Measurements from ENCODE around the gene PARP11. TPM values are rescaled to one million over a fixed set of nuclear protein-coding genes. Genes with fewer than 3 reads are reported as not detected.

The PARP11 gene
- total RNA-seq, 1 donor: 5.6 TPM

DNA sequence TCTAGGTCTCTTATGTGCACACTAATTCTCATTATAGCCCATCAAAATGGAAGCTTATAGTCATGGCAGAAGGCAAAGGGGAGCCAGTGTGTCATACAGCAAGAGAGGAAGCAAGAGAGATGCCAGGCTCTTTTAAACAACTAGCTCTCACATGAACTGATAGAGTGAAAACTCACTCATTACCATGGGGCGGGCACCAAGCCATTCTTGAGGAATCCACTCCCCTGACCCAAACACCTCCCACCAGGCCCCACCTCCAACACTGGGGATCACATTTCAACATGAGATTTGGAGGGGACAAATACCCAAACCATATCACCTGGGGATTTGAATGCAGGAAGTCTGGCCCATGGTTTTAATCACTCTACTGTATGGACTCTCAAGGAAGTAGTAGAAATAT, 83.4 kb downstream of the PARP11 start:
- no peak for TF ChIP-seq CTCF (IDR thresholded peaks at IDR 0.05; ENCODE audit: insufficient read depth, low read length)
- no peak overlapping the region for H3K4me3 ChIP-seq (ENCODE audit: low read depth, low read length)
- no peak for DNase-seq (ENCODE audit: low read depth)

GRCh38 chr12:3777206-3777809, 95.9 kb downstream of the PARP11 start:
- peak; percentile 65 for DNase-seq (ENCODE audit: low read depth)
- peak; percentile 81 for TF ChIP-seq CTCF (IDR thresholded peaks at IDR 0.05; ENCODE audit: insufficient read depth, low read length)
- H3K4me3 ChIP-seq (ENCODE audit: low read depth, low read length): no peak overlapping the region

- DNase-seq (ENCODE audit: low read depth): no peak
- no peak for TF ChIP-seq CTCF (IDR thresholded peaks at IDR 0.05; ENCODE audit: insufficient read depth, low read length)
- H3K4me3 ChIP-seq (ENCODE audit: low read depth, low read length): no peak overlapping the region
Observed at GRCh38 chr12:3775385-3776035, 97.7 kb downstream of the PARP11 start.

GRCh38 chr12:3772380-3772779, 100.8 kb downstream of the PARP11 start:
- DNase-seq (ENCODE audit: low read depth): no peak
- no peak for TF ChIP-seq CTCF (IDR thresholded peaks at IDR 0.05; ENCODE audit: insufficient read depth, low read length)
- no peak overlapping the region for H3K4me3 ChIP-seq (ENCODE audit: low read depth, low read length)

DNA sequence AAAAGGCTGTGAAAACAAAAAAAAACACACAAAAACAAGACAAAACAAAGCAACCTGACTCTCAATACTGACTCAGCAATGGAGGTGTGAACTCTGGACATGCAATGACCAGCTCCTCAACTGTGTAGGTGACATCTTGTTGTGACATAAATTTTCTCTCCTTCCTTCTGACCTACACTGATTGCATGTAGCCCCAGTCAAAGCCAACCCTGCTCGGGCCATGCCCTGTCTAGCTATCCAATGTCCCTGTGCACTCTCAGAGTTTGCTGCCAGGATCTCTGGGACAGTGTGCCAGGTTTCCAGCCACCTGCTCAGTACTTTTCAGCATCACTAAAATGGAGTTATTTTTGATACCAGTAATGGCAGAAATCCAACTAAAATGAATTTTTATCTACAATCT, 101.3 kb downstream of the PARP11 start:
- DNase-seq (ENCODE audit: low read depth): no peak
- no peak overlapping the region for H3K4me3 ChIP-seq (ENCODE audit: low read depth, low read length)
- TF ChIP-seq CTCF (IDR thresholded peaks at IDR 0.05; ENCODE audit: insufficient read depth, low read length): no peak

GRCh38 chr12:3770891-3771290, 102.3 kb downstream of the PARP11 start:
- H3K4me3 ChIP-seq (ENCODE audit: low read depth, low read length): no peak overlapping the region
- no peak for TF ChIP-seq CTCF (IDR thresholded peaks at IDR 0.05; ENCODE audit: insufficient read depth, low read length)
- peak; percentile 81 for DNase-seq (ENCODE audit: low read depth)

Data from fibroblast of the aortic adventitia (primary cell).